ENCODE measurements around the gene EDDM3A. TPM values are rescaled to one million over a fixed set of nuclear protein-coding genes. Genes with fewer than 3 reads are reported as not detected.

Gene EDDM3A
- total and polyA plus RNA-seq, 2 experiments from 2014 or later, result not detected

GRCh38 chr14:20791597-20791996 lies 45.9 kb downstream of the EDDM3A start:
- Histone ChIP-seq H4K20me1 (replicated peaks; ENCODE audit: insufficient read depth) (no peaks in the 10 kb centered on the region), H3K9me2 (ENCODE audit: insufficient read depth) (no peaks in the 10 kb centered on the region), H3F3A (replicated peaks; ENCODE audit: low read depth) (no peaks in the 10 kb centered on the region), H3K79me2 (replicated peaks; ENCODE audit: insufficient read depth) (no peaks in the 10 kb centered on the region), H3K4me3 (no peak overlapping the region), H2AFZ (no peak overlapping the region), H3K4me1 (ENCODE audit: insufficient read depth) (peaks cover 14% of the 10 kb centered on the region), H3K27me3 (ENCODE audit: insufficient read depth) (no peaks in the 10 kb centered on the region), H3K36me3 (ENCODE audit: insufficient read depth) (no peaks in the 10 kb centered on the region), H3K4me2 (no peak overlapping the region), H3K27ac (ENCODE audit: low read depth) (no peak overlapping the region)
- Mint-ChIP-seq H3K36me3 (ENCODE audit: low read depth) (no peaks in the 10 kb centered on the region), H3K9me3 (no peaks in the 10 kb centered on the region), H3K4me3 (no peak overlapping the region), H3K4me1 (peaks cover 28% of the 10 kb centered on the region), H3K27me3 (ENCODE audit: insufficient read depth, low read depth, poor library complexity) (peaks cover 4% of the 10 kb centered on the region), H3K27ac (no peak overlapping the region; the same call in 1 of the 2 replicates)
- DNase-seq (ENCODE audit: low spot score), result no peak
- TF ChIP-seq STAT1 (IDR thresholded peaks at IDR 0.05; ENCODE audit: unreplicated experiment) (no peak), POLR2AphosphoS5 (IDR thresholded peaks at IDR 0.05; ENCODE audit: low read depth) (no peak), EZH2 (IDR thresholded peaks at IDR 0.05; ENCODE audit: low read depth, unreplicated experiment) (no peak)
- TF ChIP-seq, protein P1, sequence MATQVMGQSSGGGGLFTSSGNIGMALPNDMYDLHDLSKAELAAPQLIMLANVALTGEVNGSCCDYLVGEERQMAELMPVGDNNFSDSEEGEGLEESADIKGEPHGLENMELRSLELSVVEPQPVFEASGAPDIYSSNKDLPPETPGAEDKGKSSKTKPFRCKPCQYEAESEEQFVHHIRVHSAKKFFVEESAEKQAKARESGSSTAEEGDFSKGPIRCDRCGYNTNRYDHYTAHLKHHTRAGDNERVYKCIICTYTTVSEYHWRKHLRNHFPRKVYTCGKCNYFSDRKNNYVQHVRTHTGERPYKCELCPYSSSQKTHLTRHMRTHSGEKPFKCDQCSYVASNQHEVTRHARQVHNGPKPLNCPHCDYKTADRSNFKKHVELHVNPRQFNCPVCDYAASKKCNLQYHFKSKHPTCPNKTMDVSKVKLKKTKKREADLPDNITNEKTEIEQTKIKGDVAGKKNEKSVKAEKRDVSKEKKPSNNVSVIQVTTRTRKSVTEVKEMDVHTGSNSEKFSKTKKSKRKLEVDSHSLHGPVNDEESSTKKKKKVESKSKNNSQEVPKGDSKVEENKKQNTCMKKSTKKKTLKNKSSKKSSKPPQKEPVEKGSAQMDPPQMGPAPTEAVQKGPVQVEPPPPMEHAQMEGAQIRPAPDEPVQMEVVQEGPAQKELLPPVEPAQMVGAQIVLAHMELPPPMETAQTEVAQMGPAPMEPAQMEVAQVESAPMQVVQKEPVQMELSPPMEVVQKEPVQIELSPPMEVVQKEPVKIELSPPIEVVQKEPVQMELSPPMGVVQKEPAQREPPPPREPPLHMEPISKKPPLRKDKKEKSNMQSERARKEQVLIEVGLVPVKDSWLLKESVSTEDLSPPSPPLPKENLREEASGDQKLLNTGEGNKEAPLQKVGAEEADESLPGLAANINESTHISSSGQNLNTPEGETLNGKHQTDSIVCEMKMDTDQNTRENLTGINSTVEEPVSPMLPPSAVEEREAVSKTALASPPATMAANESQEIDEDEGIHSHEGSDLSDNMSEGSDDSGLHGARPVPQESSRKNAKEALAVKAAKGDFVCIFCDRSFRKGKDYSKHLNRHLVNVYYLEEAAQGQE (IDR thresholded peaks at IDR 0.05; ENCODE audit: unreplicated experiment), result no peak
- TF ChIP-seq, protein P2, sequence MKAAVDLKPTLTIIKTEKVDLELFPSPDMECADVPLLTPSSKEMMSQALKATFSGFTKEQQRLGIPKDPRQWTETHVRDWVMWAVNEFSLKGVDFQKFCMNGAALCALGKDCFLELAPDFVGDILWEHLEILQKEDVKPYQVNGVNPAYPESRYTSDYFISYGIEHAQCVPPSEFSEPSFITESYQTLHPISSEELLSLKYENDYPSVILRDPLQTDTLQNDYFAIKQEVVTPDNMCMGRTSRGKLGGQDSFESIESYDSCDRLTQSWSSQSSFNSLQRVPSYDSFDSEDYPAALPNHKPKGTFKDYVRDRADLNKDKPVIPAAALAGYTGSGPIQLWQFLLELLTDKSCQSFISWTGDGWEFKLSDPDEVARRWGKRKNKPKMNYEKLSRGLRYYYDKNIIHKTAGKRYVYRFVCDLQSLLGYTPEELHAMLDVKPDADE (IDR thresholded peaks at IDR 0.05), result no peak
- no peak for ATAC-seq

- Histone ChIP-seq H3F3A (replicated peaks; ENCODE audit: low read depth) (no peaks in the 10 kb centered on the region), H3K4me3 (no peak overlapping the region), H3K27ac (ENCODE audit: low read depth) (no peak overlapping the region), H3K36me3 (ENCODE audit: insufficient read depth) (no peaks in the 10 kb centered on the region), H4K20me1 (replicated peaks; ENCODE audit: insufficient read depth) (no peaks in the 10 kb centered on the region), H3K9me2 (ENCODE audit: insufficient read depth) (no peaks in the 10 kb centered on the region), H3K27me3 (ENCODE audit: insufficient read depth) (no peaks in the 10 kb centered on the region), H3K79me2 (replicated peaks; ENCODE audit: insufficient read depth) (no peaks in the 10 kb centered on the region), H3K4me2 (no peak overlapping the region), H3K4me1 (ENCODE audit: insufficient read depth) (peaks cover 14% of the 10 kb centered on the region), H2AFZ (no peak overlapping the region)
- peaks cover 26% of the 10 kb centered on the region for H3K4me1 Mint-ChIP-seq
- no peak for DNase-seq (ENCODE audit: low spot score)
- no peaks in the 10 kb centered on the region for H3K36me3 Mint-ChIP-seq (ENCODE audit: low read depth)
- no peaks in the 10 kb centered on the region for H3K9me3 Mint-ChIP-seq
- H3K27ac Mint-ChIP-seq, result no peak overlapping the region
- H3K4me3 Mint-ChIP-seq, result no peak overlapping the region
- H3K27me3 Mint-ChIP-seq (ENCODE audit: insufficient read depth, low read depth, poor library complexity), result peaks cover 2% of the 10 kb centered on the region
- no peak for TF ChIP-seq EZH2 (IDR thresholded peaks at IDR 0.05; ENCODE audit: low read depth, unreplicated experiment)
- no peak for ATAC-seq
Observed at GRCh38 chr14:20792556-20792955, 46.9 kb downstream of the EDDM3A start.
